ENCODE measurements around the gene MROH2B. TPM values are rescaled to one million over a fixed set of nuclear protein-coding genes. Genes with fewer than 3 reads are reported as not detected.

MROH2B gene
- total and polyA plus RNA-seq, 2 donors (not counting 3 experiments of a cell fraction or from before 2014, with no cell fraction given) = not detected

DNA sequence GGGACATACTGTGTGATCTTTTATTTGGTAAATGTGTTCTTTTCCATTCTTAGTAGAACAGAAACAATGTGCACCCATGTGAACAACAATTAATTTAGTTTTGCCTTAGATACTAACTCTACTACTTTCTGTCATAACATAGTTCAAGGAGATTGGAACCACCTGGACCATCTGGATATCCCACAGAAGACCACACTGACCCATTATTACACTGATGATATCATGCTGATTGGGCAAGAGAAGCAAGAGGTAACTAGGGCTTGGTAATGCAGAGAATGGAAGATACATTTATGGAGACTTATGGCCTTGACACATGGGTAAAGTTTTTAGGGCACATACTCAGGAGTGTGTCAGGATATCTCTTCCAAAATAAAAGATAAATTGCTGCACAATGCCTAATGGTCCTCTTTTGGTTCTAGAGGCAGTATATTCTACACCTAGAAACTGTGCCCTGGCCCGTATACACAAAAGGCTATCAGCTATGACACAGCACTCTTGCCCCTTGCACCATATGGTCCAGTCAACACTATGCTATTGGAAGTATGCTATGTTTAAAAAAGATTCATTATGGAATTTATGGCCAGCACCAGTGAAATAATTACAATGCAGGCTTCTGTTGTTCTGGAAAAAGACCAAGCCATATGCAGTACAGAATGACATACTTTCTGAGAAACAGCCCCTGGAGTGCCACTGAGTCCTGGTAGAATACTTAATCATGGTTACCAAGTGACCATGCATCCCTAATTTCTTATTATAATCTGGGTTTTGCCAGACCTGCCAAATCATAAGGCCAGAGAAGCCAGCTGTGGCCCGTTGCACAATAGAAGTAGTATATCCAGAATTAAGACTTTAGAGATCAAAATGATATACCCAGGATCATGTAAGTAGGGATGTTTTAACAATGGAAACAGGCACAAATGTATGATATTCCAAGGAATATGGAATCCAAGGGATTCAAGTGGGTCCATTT lies 41.6 kb upstream of the MROH2B start:
- Histone ChIP-seq H3K27ac (ENCODE audit: insufficient read depth, low read depth, low read length) (no peak overlapping the region), H3K27me3 (ENCODE audit: control insufficient read depth in 2 of 2, insufficient read depth in 2 of 2, low read length in 2 of 2) (no peaks in the 10 kb centered on the region), H3K9me3 (replicated peaks; ENCODE audit: control insufficient read depth, insufficient read depth, low read length) (no peaks in the 10 kb centered on the region), H3K9ac (replicated peaks; ENCODE audit: extremely low read depth, insufficient read depth, low read length) (no peak overlapping the region), H3K36me3 (ENCODE audit: control insufficient read depth in 2 of 2, extremely low read depth in 1 of 2, insufficient read depth in 2 of 2, low read length in 2 of 2) (no peaks in the 10 kb centered on the region), H3K4me2 (ENCODE audit: insufficient read depth, low read length) (no peak overlapping the region), H3K4me3 (replicated peaks in 1 of 3; ENCODE audit: insufficient read depth in 1 of 3, low read depth in 1 of 3, low read length in 3 of 3) (no peak overlapping the region), H4K20me1 (replicated peaks; ENCODE audit: control insufficient read depth, extremely low read depth, insufficient read depth, low read length) (no peaks in the 10 kb centered on the region), H3K4me1 (ENCODE audit: control insufficient read depth, extremely low read depth, insufficient read depth, low read length) (no peaks in the 10 kb centered on the region), H3K79me2 (ENCODE audit: control insufficient read depth, insufficient read depth, low read length) (no peaks in the 10 kb centered on the region), H2AFZ (ENCODE audit: low read depth, low read length) (no peak overlapping the region), H3K9me1 (replicated peaks; ENCODE audit: control insufficient read depth, extremely low read depth, insufficient read depth, low read length) (no peaks in the 10 kb centered on the region)
- dilution Hi-C loops (cut with MboI; ENCODE audit: extremely low pct_ligation_motif_present, low sequenced_read_pairs) = no loop called here
- ChIA-PET POLR2A (no interaction called here), CTCF (no interaction called here)
- FAIRE-seq = no peak
- intact Hi-C loops (cut with micrococcal nuclease) = no loop called here
- TF ChIP-seq POLR2A (IDR thresholded peaks at IDR 0.05; ENCODE audit: low read depth, low read length) (no peak), JUN (IDR thresholded peaks at IDR 0.05; ENCODE audit: borderline replicate concordance, insufficient read depth, insufficient read length, low read depth) (no peak), GATA2 (IDR thresholded peaks at IDR 0.05; ENCODE audit: insufficient read depth, insufficient read length, low read depth, low read length) (no peak), MYC (IDR thresholded peaks at IDR 0.05; ENCODE audit: low read depth, low read length) (no peak), EZH2 (IDR thresholded peaks at IDR 0.05; ENCODE audit: borderline replicate concordance, low read depth, low read length, severe bottlenecking) (no peak), POLR2AphosphoS5 (IDR thresholded peaks at IDR 0.05; ENCODE audit: insufficient read depth, low read depth, low read length) (no peak), FOS (IDR thresholded peaks at IDR 0.05; ENCODE audit: borderline replicate concordance, insufficient read depth, low read length) (no peak)
- TF ChIP-seq, protein P1, sequence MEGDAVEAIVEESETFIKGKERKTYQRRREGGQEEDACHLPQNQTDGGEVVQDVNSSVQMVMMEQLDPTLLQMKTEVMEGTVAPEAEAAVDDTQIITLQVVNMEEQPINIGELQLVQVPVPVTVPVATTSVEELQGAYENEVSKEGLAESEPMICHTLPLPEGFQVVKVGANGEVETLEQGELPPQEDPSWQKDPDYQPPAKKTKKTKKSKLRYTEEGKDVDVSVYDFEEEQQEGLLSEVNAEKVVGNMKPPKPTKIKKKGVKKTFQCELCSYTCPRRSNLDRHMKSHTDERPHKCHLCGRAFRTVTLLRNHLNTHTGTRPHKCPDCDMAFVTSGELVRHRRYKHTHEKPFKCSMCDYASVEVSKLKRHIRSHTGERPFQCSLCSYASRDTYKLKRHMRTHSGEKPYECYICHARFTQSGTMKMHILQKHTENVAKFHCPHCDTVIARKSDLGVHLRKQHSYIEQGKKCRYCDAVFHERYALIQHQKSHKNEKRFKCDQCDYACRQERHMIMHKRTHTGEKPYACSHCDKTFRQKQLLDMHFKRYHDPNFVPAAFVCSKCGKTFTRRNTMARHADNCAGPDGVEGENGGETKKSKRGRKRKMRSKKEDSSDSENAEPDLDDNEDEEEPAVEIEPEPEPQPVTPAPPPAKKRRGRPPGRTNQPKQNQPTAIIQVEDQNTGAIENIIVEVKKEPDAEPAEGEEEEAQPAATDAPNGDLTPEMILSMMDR (IDR thresholded peaks at IDR 0.05; ENCODE audit: extremely low read depth in 1 of 2, insufficient read depth in 1 of 2, low read depth in 1 of 2, low read length in 2 of 2) = no peak
- TF ChIP-seq, protein P2, sequence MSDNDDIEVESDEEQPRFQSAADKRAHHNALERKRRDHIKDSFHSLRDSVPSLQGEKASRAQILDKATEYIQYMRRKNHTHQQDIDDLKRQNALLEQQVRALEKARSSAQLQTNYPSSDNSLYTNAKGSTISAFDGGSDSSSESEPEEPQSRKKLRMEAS (IDR thresholded peaks at IDR 0.05; ENCODE audit: insufficient read depth, insufficient read length) = no peak
- DNase-seq (ENCODE audit: low read depth, low spot score) = no peak
- BruUV-seq (replicated peaks) = no TSS peak
